GM21360 (cell line): Measurements from ENCODE around the gene KLF15.

Source experiments
- ATAC-seq: cut with Tn5 transposase; IDR thresholded peaks from one replicate; pipeline ENCODE4 v1.9.1; 2021; ENCODE audit warnings: mild to moderate bottlenecking, moderate library complexity; ENCODE audit not compliant: unreplicated experiment

Gene KLF15

GRCh38 chr3:126308394-126309125 is 48.6 kb downstream of the KLF15 start:
- ATAC-seq, result no peak

DNA sequence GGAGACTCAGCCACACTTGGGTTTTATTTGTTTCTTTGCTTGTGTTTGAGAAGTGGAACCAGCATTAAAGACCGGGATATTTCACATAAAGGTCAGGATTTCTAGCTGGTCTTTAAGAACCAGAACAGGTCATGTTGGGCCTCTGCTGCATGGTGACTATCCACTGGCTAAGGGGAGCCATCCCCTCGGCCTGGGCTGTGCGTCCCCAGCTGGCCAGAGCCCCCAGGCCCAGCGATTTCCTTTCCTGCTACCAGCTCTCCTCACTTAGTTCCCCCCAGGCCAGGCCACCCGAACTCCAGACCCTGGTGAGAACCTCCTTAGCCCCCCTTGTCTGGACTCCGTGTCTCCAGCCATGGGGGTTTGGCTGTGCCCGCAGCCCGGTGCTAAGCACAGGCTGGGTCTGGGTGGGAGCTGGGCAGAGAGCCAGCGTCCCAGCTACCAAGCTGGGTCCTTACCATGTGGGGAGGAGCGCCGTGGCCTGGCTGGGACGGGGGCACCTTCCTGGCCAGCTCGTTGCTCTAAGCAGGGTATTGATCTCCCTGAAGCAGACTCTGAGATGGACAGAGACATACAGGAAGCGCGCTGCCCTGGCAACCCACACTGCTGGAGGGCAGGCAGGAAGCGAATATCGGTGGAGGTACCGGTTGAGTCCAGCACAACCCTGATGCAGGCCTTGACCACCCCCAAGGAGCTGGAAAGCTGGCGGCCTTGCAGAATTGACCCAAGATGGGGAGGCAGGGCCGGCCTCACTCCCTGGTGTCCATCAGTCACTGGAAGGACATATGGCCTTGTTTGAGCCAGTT is 49.4 kb downstream of the KLF15 start:
- no peak for ATAC-seq

DNA sequence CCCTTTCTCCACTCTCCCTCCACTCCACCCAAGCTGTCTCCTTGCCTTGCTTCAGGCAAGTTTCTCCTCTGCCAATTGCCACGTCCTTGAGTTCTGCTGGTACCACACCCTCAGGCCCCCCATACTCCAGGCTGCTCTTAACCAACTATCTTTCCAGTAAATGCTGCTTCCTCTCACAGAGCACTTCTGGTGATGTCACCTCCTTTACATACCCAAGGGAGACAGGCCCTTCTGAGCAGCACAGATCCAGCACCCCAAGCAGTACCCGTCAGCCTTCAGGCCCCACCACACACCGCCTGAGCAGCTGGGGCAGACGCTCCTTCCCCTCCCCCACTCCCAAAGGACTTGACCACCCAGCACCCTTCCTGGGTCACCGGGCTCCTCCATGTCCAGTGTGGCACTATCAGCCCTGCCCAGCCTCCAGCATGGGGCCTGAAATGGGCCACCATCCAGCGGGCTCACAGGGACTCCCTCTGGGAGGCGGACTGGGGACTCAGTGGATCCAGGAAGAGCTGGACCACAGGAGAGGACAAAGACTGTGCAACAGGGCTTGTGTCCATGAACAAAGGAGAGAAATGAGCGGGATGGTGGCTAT is 50.2 kb downstream of the KLF15 start:
- ATAC-seq, result no peak

DNA sequence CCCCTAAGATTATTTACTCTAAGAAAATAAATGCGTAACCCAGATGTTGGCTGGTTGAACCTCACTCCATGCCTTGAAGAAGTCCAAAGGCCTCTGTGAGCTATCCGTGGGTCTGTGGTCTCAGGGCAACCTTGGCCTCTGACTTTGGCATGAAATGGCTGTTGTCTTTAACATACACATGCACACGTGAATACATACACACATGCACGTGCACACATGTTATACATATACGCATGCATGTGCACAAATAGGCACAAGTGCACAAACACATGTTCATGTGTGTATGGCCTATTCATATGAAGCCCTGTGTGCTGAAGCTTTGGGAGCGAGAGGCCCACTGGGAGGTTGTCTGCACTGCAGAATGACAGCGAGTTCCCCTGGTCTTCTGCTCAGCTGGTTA is 50.8 kb downstream of the KLF15 start:
- no peak for ATAC-seq

DNA sequence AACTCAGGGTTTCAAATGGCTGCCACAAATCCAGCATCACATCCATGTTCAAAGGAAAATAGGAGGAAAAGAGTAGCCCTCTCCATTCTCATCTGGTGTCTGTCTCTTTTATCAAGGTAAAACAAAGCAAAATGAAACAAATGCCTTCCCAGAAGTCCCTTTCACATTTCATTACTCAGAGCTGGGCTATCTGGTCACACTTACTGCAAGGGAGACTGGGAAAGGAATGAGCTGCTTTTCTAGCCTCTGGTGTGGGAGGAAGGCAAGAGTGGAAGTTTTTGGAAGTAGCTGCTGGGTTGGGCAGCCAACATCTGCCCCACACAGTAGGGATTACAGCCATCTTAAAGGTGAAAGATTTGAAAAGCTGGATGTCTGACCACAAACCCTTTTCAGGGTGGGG is 51.8 kb downstream of the KLF15 start:
- ATAC-seq, result no peak

- no peak for ATAC-seq
Observed at GRCh38 chr3:126304704-126305103, 52.5 kb downstream of the KLF15 start.

GRCh38 chr3:126304291-126304690 is 52.9 kb downstream of the KLF15 start:
- no peak for ATAC-seq

DNA sequence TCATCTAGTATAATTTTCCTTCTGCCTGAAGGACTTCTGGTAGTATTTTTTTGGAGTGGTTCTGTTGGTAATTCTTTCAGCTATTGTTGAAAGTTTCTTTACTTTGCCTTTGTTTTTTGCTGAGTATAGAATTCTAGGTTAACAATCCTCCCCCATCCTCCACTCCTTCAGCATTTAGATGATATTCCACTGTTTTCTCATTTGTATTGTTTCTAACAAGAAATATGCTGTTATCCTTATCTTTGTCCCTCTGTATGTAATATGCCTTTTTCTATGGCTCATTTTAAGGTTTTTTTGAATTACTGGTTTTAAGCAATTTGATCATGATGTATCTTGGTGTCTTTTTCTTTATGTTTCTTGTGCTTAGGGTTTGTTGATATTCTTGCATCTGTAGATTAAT is 53.9 kb downstream of the KLF15 start:
- ATAC-seq, result no peak

DNA sequence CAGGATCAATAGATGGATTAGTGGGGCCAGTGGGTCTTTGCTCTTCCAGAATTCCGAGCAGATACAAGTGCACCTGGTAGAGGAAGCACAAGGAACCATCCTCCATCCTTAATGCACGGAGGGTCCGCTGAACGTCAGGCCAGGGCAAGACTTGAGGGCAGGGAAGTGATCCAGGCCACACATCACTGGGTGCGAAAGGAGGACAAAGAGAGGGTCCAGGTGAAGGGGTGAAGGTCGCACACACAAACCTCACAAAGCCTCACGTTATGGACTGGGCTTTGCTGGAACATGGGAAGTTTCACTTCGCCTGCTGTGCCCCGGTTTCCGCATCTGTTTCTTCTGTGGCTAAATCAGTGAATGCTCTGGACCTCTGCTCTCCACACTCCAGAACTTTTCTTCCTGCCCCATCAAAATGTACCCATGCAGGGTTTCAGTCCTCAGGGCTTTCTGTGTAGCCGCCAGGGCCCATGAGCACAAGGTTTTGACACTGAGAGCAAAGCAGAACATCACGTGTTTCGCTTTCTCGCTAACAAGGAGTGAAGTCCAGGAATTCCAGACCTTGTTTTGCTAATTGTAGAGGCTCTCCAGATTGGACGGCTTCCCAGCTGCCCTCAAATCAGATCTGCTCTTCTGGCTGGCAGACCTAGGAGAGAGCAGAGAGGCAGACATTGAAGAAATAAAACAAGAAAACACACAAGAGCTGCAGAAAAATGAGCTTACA is 56.3 kb downstream of the KLF15 start:
- no peak for ATAC-seq

DNA sequence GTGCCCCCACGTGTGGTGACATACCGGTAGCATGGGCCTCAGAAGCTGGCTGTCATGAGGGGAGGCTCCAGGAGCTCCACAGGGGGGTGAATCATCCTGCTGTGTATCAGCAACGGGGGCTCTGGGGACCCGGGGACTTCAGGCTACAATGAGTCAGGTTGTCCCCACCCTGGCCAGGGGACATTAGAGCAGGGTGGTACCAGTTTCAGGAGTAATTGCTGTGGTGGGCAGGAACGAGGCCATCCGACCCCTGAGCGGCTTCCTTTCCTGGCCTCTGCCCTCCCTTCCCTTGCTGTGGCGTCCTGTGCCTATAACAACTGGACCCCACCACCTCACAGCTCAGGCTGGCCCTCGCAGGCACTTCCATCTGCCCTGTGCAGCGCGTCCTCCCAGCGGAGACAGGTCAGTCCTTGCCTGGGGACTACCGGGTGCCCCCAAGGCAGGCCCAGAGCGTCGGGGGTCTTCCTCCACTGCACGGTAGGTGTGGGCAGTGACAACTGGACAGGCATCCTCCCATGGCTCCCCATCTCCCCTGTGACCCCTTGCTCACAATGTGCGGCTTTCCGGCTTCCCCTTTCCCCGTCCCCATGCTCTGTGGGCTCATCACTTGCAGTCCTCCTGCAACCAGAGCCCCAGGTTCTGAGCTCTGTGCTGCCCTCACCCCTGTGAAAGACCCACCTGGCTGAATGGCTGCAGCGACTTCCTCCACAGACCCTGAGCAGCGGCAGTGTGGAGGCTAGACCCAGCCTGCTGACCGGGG is 57.0 kb downstream of the KLF15 start:
- ATAC-seq, result no peak

DNA sequence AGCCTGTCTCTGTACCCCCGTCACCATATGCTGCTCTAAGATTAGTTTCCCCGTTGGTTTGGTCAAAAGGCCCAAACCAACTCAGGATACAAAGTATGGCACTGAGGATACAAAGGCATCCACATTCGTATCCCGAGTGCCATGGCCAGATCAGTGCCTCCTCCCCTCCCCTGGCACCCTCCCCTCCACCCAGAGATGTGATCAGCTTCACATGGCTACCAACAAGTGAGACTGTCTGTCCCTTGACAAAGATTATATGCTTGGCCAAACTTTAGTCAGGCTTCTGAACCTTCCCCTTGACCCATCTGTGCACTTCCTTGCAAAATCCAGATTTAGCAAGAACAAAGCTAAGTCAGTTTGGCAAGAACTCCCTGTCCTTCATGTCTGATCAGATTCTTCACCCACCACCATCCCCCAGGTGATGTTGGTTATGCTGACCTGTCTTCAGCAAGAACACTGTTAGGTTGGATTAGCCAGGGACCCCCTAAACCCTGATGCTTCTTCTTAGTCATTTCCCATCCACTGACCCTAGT is 61.7 kb downstream of the KLF15 start:
- ATAC-seq, result no peak

GRCh38 chr3:126294211-126294808 is 62.9 kb downstream of the KLF15 start:
- ATAC-seq, result no peak

- no peak for ATAC-seq
Observed at GRCh38 chr3:126293370-126294082, 63.7 kb downstream of the KLF15 start.
